Nephron (organoid): Measurements from ENCODE around the gene RPP40.
"Not testable (repeated sequence)": the region's sequence is repeated elsewhere in the genome, so short reads cannot be mapped to it uniquely, and the experiment has no call there.

ENCODE experiments used
- H3K27ac Mint-ChIP-seq, 3 experiments: 2 replicates each; pipeline ENCODE4 v1.8.0; 2020; ENCODE audit warnings: mixed read lengths in 3 of 3, mild to moderate bottlenecking in 2 of 3, moderate library complexity in 1 of 3
- H3K27me3 Mint-ChIP-seq: 2 replicates; pipeline ENCODE4 v1.8.0; 2021; ENCODE audit warnings: low read depth, mild to moderate bottlenecking, moderate library complexity, mixed read lengths
- H3K36me3 Mint-ChIP-seq: 2 replicates; pipeline ENCODE4 v1.8.0; 2020; ENCODE audit warnings: low read depth, mixed read lengths
- H3K4me1 Mint-ChIP-seq: 2 replicates; pipeline ENCODE4 v1.8.0; 2020; ENCODE audit warnings: mixed read lengths
- H3K4me3 Mint-ChIP-seq, 3 experiments: 2 replicates each; pipeline ENCODE4 v1.8.0; 2020; ENCODE audit warnings: mild to moderate bottlenecking in 3 of 3, mixed read lengths in 3 of 3, moderate library complexity in 2 of 3
- H3K9me3 Mint-ChIP-seq: 2 replicates; pipeline ENCODE4 v1.8.0; 2020; ENCODE audit warnings: mixed read lengths
- CTCF ChIP-seq, 3 experiments: fragments of 200-600 bp; sonication (generic); IDR thresholded peaks; one replicate each; pipeline ENCODE4 v1.5.0; 2021; ENCODE audit warnings: antibody characterized with exemption in 3 of 3; ENCODE audit not compliant: unreplicated experiment in 3 of 3

The RPP40 gene

GRCh38 chr6:5034328-5034727, 30.5 kb upstream of the RPP40 start:
- H3K27ac Mint-ChIP-seq: peak overlapping the region in 1 of 3 experiments; percentile 34
- H3K9me3 Mint-ChIP-seq: no peaks in the 10 kb centered on the region
- TF ChIP-seq CTCF (IDR thresholded peaks at IDR 0.05; ENCODE audit: unreplicated experiment in 3 of 3): no peak
- peaks cover 4% of the 10 kb centered on the region for H3K27me3 Mint-ChIP-seq
- H3K36me3 Mint-ChIP-seq: no peaks in the 10 kb centered on the region
- H3K4me3 Mint-ChIP-seq: no peak overlapping the region
- H3K4me1 Mint-ChIP-seq: peaks cover 31% of the 10 kb centered on the region

- not testable (repeated sequence) for H3K27me3 Mint-ChIP-seq, H3K36me3 Mint-ChIP-seq, H3K9me3 Mint-ChIP-seq
- Mint-ChIP-seq H3K4me3 (peak overlapping the region in 2 of 3 experiments; percentile 16 to 38), H3K27ac (peak overlapping the region in 2 of 3 experiments; percentile 53 to 63), H3K4me1 (peaks cover 31% of the 10 kb centered on the region)
Measured at GRCh38 chr6:5033214-5033904, 29.5 kb upstream of the RPP40 start.

- not testable (repeated sequence) for H3K36me3 Mint-ChIP-seq, H3K9me3 Mint-ChIP-seq, H3K27me3 Mint-ChIP-seq
- H3K4me1 Mint-ChIP-seq: peaks cover 31% of the 10 kb centered on the region
- H3K27ac Mint-ChIP-seq: peak overlapping the region in 2 of 3 experiments; percentile 26 to 53
- peak overlapping the region in 2 of 3 experiments; percentile 38 to 57 for H3K4me3 Mint-ChIP-seq
Measured at GRCh38 chr6:5032706-5033105, 28.9 kb upstream of the RPP40 start.

GRCh38 chr6:5031150-5031549, 27.3 kb upstream of the RPP40 start:
- no peak for TF ChIP-seq CTCF (IDR thresholded peaks at IDR 0.05; ENCODE audit: unreplicated experiment in 3 of 3)
- Mint-ChIP-seq H3K9me3 (no peaks in the 10 kb centered on the region), H3K27me3 (no peaks in the 10 kb centered on the region), H3K36me3 (no peaks in the 10 kb centered on the region), H3K4me3 (no peak overlapping the region), H3K27ac (peak overlapping the region in 1 of 3 experiments; percentile 65), H3K4me1 (peaks cover 31% of the 10 kb centered on the region)

- Mint-ChIP-seq H3K27me3 (no peaks in the 10 kb centered on the region), H3K9me3 (no peaks in the 10 kb centered on the region), H3K4me1 (peaks cover 32% of the 10 kb centered on the region), H3K4me3 (peak overlapping the region in 1 of 3 experiments; percentile 6), H3K36me3 (no peaks in the 10 kb centered on the region), H3K27ac (peak overlapping the region; percentile 10 to 65 (median 51))
- peak; percentile 60 to 74 (median 62) for TF ChIP-seq CTCF (IDR thresholded peaks at IDR 0.05; ENCODE audit: unreplicated experiment in 3 of 3)
Measured at GRCh38 chr6:5030596-5031136, 26.8 kb upstream of the RPP40 start.

GRCh38 chr6:5029609-5030008, 25.8 kb upstream of the RPP40 start:
- peaks cover 36% of the 10 kb centered on the region for H3K4me1 Mint-ChIP-seq
- H3K9me3 Mint-ChIP-seq: no peaks in the 10 kb centered on the region
- H3K4me3 Mint-ChIP-seq: no peak overlapping the region
- H3K27me3 Mint-ChIP-seq: no peaks in the 10 kb centered on the region
- no peaks in the 10 kb centered on the region for H3K36me3 Mint-ChIP-seq
- no peak for TF ChIP-seq CTCF (IDR thresholded peaks at IDR 0.05; ENCODE audit: unreplicated experiment in 3 of 3)
- H3K27ac Mint-ChIP-seq: peak overlapping the region in 2 of 3 experiments; percentile 11 to 22

GRCh38 chr6:5028921-5029320, 25.1 kb upstream of the RPP40 start:
- no peaks in the 10 kb centered on the region for H3K36me3 Mint-ChIP-seq
- no peak for TF ChIP-seq CTCF (IDR thresholded peaks at IDR 0.05; ENCODE audit: unreplicated experiment in 3 of 3)
- no peak overlapping the region for H3K4me3 Mint-ChIP-seq
- H3K9me3 Mint-ChIP-seq: no peaks in the 10 kb centered on the region
- H3K27me3 Mint-ChIP-seq: no peaks in the 10 kb centered on the region
- peaks cover 29% of the 10 kb centered on the region for H3K4me1 Mint-ChIP-seq
- H3K27ac Mint-ChIP-seq: peak overlapping the region in 1 of 3 experiments; percentile 9
